Effector memory CD8-positive, alpha-beta T cell (primary cell): ENCODE measurements around the gene KRTAP10-10.
"Not testable (repeated sequence)": the region's sequence is repeated elsewhere in the genome, so short reads cannot be mapped to it uniquely, and the experiment has no call there.

ENCODE experiments used
- ATAC-seq: fragments of 150-1000 bp; cut with Tn5 transposase; replicated peaks from 2 replicates; pipeline ENCODE4 v1.10.0; 2021; ENCODE audit warnings: mild to moderate bottlenecking, moderate library complexity
- DNase-seq, 3 experiments: peaks; one replicate each; pipeline ENCODE4 v3.0.0; 2021
- H3K27ac Mint-ChIP-seq, 2 donors: one replicate each; pipeline ENCODE4 v1.8.0; 2022; ENCODE audit warnings: mild to moderate bottlenecking in 2 of 2, mixed read lengths in 2 of 2, moderate library complexity in 2 of 2
- H3K27me3 Mint-ChIP-seq, 2 donors: one replicate each; pipeline ENCODE4 v1.8.0; 2022; ENCODE audit warnings: mixed read lengths in 2 of 2
- H3K36me3 Mint-ChIP-seq: one replicate; pipeline ENCODE4 v1.8.0; 2022; ENCODE audit warnings: mild to moderate bottlenecking, moderate library complexity, mixed read lengths; ENCODE audit not compliant: insufficient read depth
- H3K4me1 Mint-ChIP-seq, 2 donors: one replicate each; pipeline ENCODE4 v1.8.0; 2022; ENCODE audit warnings: low read depth in 2 of 2, mixed read lengths in 2 of 2
- H3K4me3 Mint-ChIP-seq, 2 donors: one replicate each; pipeline ENCODE4 v1.8.0; 2022; ENCODE audit warnings: mild to moderate bottlenecking in 2 of 2, mixed read lengths in 2 of 2, moderate library complexity in 2 of 2
- H3K9me3 Mint-ChIP-seq, 2 donors: one replicate each; pipeline ENCODE4 v1.8.0; 2022; ENCODE audit warnings: mixed read lengths in 2 of 2

The KRTAP10-10 gene

GRCh38 chr21:44618909-44619308 lies 18.2 kb upstream of the KRTAP10-10 start:
- peak overlapping the region; percentile 76 to 81 for H3K4me3 Mint-ChIP-seq
- peak overlapping the region; percentile 91 to 94 for H3K27ac Mint-ChIP-seq
- H3K27me3 Mint-ChIP-seq = no peaks in the 10 kb centered on the region
- peak; percentile 99 for ATAC-seq
- peaks cover 33 to 54% of the 10 kb centered on the region in 2 donors for H3K4me1 Mint-ChIP-seq
- H3K36me3 Mint-ChIP-seq = peaks cover 9% of the 10 kb centered on the region
- H3K9me3 Mint-ChIP-seq = peaks cover 14 to 41% of the 10 kb centered on the region in 2 donors
- DNase-seq = peak; percentile 53 to 58 (median 53)

- H3K27me3 Mint-ChIP-seq = no peaks in the 10 kb centered on the region
- peaks cover 5% of the 10 kb centered on the region for H3K36me3 Mint-ChIP-seq
- ATAC-seq (no peak), DNase-seq (no peak)
- H3K4me3 Mint-ChIP-seq = peak overlapping the region in 1 of 2 donors; percentile 81
- H3K9me3 Mint-ChIP-seq = peaks cover 16 to 45% of the 10 kb centered on the region in 2 donors
- peak overlapping the region; percentile 91 to 94 for H3K27ac Mint-ChIP-seq
- peaks cover 34 to 56% of the 10 kb centered on the region in 2 donors for H3K4me1 Mint-ChIP-seq
Measured at GRCh38 chr21:44619886-44620285, 17.3 kb upstream of the KRTAP10-10 start.

- H3K4me1 Mint-ChIP-seq = peaks cover 41 to 55% of the 10 kb centered on the region in 2 donors
- DNase-seq (no peak), ATAC-seq (no peak)
- H3K4me3 Mint-ChIP-seq = no peak overlapping the region
- H3K9me3 Mint-ChIP-seq = peaks cover 16 to 45% of the 10 kb centered on the region in 2 donors
- no peaks in the 10 kb centered on the region for H3K27me3 Mint-ChIP-seq
- no peak overlapping the region for H3K27ac Mint-ChIP-seq
- H3K36me3 Mint-ChIP-seq = peaks cover 6% of the 10 kb centered on the region
Measured at GRCh38 chr21:44623575-44623974, 13.6 kb upstream of the KRTAP10-10 start.

- DNase-seq = no peak
- H3K36me3 Mint-ChIP-seq = peaks cover 13% of the 10 kb centered on the region
- H3K4me1 Mint-ChIP-seq = peaks cover 40 to 54% of the 10 kb centered on the region in 2 donors
- H3K9me3 Mint-ChIP-seq = peaks cover 18 to 39% of the 10 kb centered on the region in 2 donors
- no peaks in the 10 kb centered on the region for H3K27me3 Mint-ChIP-seq
- H3K4me3 Mint-ChIP-seq = peak overlapping the region; percentile 61 to 75
- no peak for ATAC-seq
- H3K27ac Mint-ChIP-seq = peak overlapping the region; percentile 89 to 90
Measured at GRCh38 chr21:44625756-44626155, 11.4 kb upstream of the KRTAP10-10 start.

GRCh38 chr21:44626262-44626661 lies 10.9 kb upstream of the KRTAP10-10 start:
- Mint-ChIP-seq H3K4me1 (peaks cover 42 to 56% of the 10 kb centered on the region in 2 donors), H3K27ac (peak overlapping the region; percentile 89 to 90), H3K4me3 (peak overlapping the region; percentile 61 to 75), H3K36me3 (peaks cover 13% of the 10 kb centered on the region), H3K27me3 (no peaks in the 10 kb centered on the region), H3K9me3 (peaks cover 21 to 42% of the 10 kb centered on the region in 2 donors)
- DNase-seq (peak; percentile 39 to 50 (median 42)), ATAC-seq (peak; percentile 97)

- peaks cover 42 to 56% of the 10 kb centered on the region in 2 donors for H3K4me1 Mint-ChIP-seq
- H3K9me3 Mint-ChIP-seq = peaks cover 23 to 46% of the 10 kb centered on the region in 2 donors
- ATAC-seq (no peak), DNase-seq (no peak)
- H3K27me3 Mint-ChIP-seq = no peaks in the 10 kb centered on the region
- H3K27ac Mint-ChIP-seq = peak within 1 kb of the TSS; percentile 89 to 90
- peaks cover 13% of the 10 kb centered on the region for H3K36me3 Mint-ChIP-seq
- H3K4me3 Mint-ChIP-seq = peak within 1 kb of the TSS; percentile 68 to 75
Measured at GRCh38 chr21:44626673-44627143, 10.4 kb upstream of the KRTAP10-10 start, which contains the start of gene KRTAP10-9. KRTAP10-9 (plus strand) TSS chr21:44627093; CDS start chr21:44627172, 79 bp downstream.

GRCh38 chr21:44627181-44627822 lies 9.9 kb upstream of the KRTAP10-10 start:
- ATAC-seq, H3K27me3 Mint-ChIP-seq, DNase-seq: not testable (repeated sequence)
- Mint-ChIP-seq H3K27ac (peak overlapping the region; percentile 41 to 90), H3K4me1 (peaks cover 41 to 56% of the 10 kb centered on the region in 2 donors), H3K4me3 (peak overlapping the region; percentile 12 to 68), H3K9me3 (peaks cover 27 to 42% of the 10 kb centered on the region in 2 donors), H3K36me3 (peaks cover 13% of the 10 kb centered on the region)

GRCh38 chr21:44627831-44628233 lies 9.3 kb upstream of the KRTAP10-10 start:
- H3K4me3 Mint-ChIP-seq = peak overlapping the region; percentile 12 to 68
- H3K36me3 Mint-ChIP-seq = peaks cover 13% of the 10 kb centered on the region
- H3K9me3 Mint-ChIP-seq = peaks cover 27 to 38% of the 10 kb centered on the region in 2 donors
- ATAC-seq, H3K27me3 Mint-ChIP-seq, DNase-seq: not testable (repeated sequence)
- peak overlapping the region; percentile 41 to 90 for H3K27ac Mint-ChIP-seq
- peaks cover 41 to 50% of the 10 kb centered on the region in 2 donors for H3K4me1 Mint-ChIP-seq

GRCh38 chr21:44628707-44629391 lies 8.3 kb upstream of the KRTAP10-10 start:
- Mint-ChIP-seq H3K27me3 (no peaks in the 10 kb centered on the region), H3K36me3 (peaks cover 16% of the 10 kb centered on the region), H3K9me3 (peaks cover 21 to 34% of the 10 kb centered on the region in 2 donors), H3K4me1 (peaks cover 41 to 43% of the 10 kb centered on the region in 2 donors), H3K27ac (peak overlapping the region; percentile 77 to 87), H3K4me3 (no peak overlapping the region)
- ATAC-seq (no peak), DNase-seq (no peak)

GRCh38 chr21:44630440-44630839 lies 6.7 kb upstream of the KRTAP10-10 start:
- H3K4me3 Mint-ChIP-seq = peak overlapping the region; percentile 58 to 68
- no peaks in the 10 kb centered on the region for H3K27me3 Mint-ChIP-seq
- peaks cover 16% of the 10 kb centered on the region for H3K36me3 Mint-ChIP-seq
- H3K9me3 Mint-ChIP-seq = peaks cover 18 to 29% of the 10 kb centered on the region in 2 donors
- DNase-seq = no peak
- H3K4me1 Mint-ChIP-seq = peaks cover 38 to 40% of the 10 kb centered on the region in 2 donors
- peak; percentile 18 for ATAC-seq
- peak overlapping the region; percentile 77 to 87 for H3K27ac Mint-ChIP-seq

- H3K27me3 Mint-ChIP-seq = peaks cover 0 to 7% of the 10 kb centered on the region in 2 donors
- H3K36me3 Mint-ChIP-seq = peaks cover 10% of the 10 kb centered on the region
Measured at GRCh38 chr21:44632067-44632466, 5.1 kb upstream of the KRTAP10-10 start.

GRCh38 chr21:44636209-44637017 lies 743 bp upstream of the KRTAP10-10 start:
- H3K36me3 Mint-ChIP-seq = peaks cover 4% of the 10 kb centered on the region
- H3K4me1 Mint-ChIP-seq = peaks cover 0 to 3% of the 10 kb centered on the region in 2 donors
- H3K27ac Mint-ChIP-seq = no peak overlapping the region
- ATAC-seq (no peak), DNase-seq (no peak)
- peaks cover 7 to 27% of the 10 kb centered on the region in 2 donors for H3K9me3 Mint-ChIP-seq
- peaks cover 0 to 35% of the 10 kb centered on the region in 2 donors for H3K27me3 Mint-ChIP-seq
- no peak overlapping the region for H3K4me3 Mint-ChIP-seq

More at GRCh38 chr21:44632067-44632466, 5.1 kb upstream of the KRTAP10-10 start:
- H3K9me3 Mint-ChIP-seq = peaks cover 18 to 29% of the 10 kb centered on the region in 2 donors
- peaks cover 24 to 25% of the 10 kb centered on the region in 2 donors for H3K4me1 Mint-ChIP-seq
- no peak for DNase-seq
- H3K4me3 Mint-ChIP-seq = no peak overlapping the region
- H3K27ac Mint-ChIP-seq = no peak overlapping the region
- no peak for ATAC-seq
